Fibroblast of mammary gland (primary cell): Measurements from ENCODE around the gene MRTFB.

Source experiments
- DNase-seq: peaks from one replicate; pipeline ENCODE4 v3.0.0-alpha.2; 2010; ENCODE audit warnings: low read depth
- H3K4me3 ChIP-seq: 2 replicates; pipeline ENCODE4 v1.5.1; 2011; ENCODE audit warnings: low read depth, mild to moderate bottlenecking, low read length, moderate library complexity; ENCODE audit not compliant: control insufficient read depth
- TF ChIP-seq, protein P1 (sequence below): conservative IDR thresholded peaks from 2 replicates; pipeline ENCODE4 v1.5.1; 2011; ENCODE audit warnings: low read depth, low read length, inconsistent platforms; ENCODE audit not compliant: control insufficient read depth, insufficient read depth

The MRTFB gene

DNA sequence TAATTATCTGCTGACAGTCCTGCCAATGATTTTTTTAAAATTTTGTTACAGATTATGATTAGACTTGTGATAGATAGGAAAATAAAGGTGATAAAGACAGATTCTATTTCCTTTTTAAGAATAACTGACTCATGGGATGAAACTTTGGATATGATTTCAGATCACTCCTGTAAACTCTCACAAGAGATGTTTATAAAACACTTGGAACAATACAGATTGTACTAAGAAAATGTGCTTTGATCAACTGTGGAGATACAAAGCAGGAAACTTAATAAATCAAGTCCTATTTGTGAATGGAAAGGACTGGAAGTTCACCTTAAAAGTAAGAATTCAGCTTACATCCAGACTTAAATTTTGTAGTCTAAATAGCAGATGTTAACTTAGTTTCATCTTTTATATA is 21.4 kb downstream of the MRTFB start:
- DNase-seq, result no peak
- H3K4me3 ChIP-seq, result no peak overlapping the region
- TF ChIP-seq, protein P1, sequence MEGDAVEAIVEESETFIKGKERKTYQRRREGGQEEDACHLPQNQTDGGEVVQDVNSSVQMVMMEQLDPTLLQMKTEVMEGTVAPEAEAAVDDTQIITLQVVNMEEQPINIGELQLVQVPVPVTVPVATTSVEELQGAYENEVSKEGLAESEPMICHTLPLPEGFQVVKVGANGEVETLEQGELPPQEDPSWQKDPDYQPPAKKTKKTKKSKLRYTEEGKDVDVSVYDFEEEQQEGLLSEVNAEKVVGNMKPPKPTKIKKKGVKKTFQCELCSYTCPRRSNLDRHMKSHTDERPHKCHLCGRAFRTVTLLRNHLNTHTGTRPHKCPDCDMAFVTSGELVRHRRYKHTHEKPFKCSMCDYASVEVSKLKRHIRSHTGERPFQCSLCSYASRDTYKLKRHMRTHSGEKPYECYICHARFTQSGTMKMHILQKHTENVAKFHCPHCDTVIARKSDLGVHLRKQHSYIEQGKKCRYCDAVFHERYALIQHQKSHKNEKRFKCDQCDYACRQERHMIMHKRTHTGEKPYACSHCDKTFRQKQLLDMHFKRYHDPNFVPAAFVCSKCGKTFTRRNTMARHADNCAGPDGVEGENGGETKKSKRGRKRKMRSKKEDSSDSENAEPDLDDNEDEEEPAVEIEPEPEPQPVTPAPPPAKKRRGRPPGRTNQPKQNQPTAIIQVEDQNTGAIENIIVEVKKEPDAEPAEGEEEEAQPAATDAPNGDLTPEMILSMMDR, result no peak

DNA sequence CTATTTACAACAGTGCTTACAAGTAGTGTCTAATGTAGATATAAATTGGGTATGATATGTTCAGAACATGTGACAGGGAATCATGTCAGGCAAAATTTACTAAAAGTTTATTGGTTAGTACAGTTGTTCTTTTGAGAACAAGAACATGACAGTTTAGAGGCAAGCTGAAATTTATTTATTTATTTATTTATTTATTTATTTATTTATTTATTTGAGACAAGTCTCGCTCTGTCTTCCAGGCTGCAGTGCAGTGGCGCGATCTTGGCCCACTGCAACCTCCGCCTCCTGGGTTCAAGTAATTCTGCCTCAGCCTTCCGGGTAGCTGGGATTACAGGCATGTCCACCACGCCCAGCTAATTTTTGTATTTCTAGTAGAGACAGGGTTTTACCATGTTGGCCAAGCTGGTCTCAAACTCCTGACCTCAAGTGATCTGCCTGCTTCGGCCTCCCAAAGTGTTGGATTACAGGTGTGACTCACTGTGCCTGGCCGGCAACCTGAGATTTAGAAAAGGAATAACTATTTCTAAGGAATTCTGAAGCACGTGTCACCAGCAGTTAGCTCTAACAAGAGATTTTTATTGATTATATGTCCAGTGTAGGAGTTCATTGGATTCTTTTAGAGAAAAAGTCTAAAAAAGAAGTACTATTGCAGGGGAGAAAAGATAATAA is 24.9 kb downstream of the MRTFB start:
- H3K4me3 ChIP-seq, result no peak overlapping the region
- peak; percentile 17 for DNase-seq
- TF ChIP-seq, protein P1, result no peak

DNA sequence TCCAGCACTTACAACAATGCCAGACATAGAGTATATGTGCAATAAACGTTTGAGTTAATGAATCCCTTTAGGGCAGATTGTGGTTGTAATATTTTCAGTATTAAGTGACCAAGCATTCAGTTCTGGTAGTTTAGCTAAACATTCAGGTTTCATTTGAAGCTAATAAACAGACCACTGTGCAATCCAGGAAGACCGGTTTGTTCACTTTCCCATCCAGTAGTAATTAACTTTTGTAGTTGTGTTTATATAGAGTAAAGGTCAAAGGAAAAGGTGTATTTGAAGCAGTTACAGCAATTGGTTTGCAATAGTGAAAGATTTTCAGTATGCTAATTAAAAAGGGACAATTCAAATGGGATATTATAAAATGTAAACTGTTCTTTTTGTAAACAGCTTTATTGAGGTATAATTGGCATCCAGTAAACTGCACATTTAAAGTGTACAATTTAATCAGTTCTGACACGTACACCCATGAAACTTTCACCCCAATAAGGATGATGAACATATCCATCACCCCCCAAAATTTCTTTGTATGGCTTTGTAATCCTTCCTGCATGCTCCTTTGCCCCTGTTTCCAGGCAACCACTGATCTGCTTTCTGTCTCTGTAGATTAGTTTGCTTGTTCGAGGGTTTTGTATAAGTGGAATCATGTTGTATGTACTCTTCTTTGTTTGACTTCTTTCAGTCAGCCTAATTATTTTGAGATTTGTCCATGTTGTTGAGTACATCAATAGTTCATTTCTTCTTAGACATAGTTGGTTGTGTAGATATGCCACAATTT is 26.3 kb downstream of the MRTFB start:
- TF ChIP-seq, protein P1, result no peak
- no peak overlapping the region for H3K4me3 ChIP-seq

DNA sequence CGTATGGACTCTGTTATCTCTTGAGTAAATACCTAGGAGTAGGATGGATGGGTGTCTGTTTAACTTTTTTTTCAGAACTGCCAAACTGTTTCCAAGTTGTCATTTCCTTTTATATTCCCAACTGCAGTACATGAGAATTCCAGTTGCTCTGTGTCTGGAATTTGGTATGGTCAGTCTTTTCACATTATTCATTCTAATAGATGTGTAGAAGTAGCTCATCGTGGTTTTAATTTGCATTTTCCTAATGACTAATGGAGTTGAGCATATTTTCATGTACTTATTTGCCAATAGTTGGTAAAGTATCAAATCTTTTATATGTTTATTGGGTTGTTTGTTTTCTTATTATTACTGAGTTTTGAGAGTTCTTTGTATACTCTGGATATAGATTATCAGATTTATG is 27.0 kb downstream of the MRTFB start:
- DNase-seq, result peak; percentile 46
- TF ChIP-seq, protein P1, result no peak
- H3K4me3 ChIP-seq, result no peak overlapping the region

More for the DNA sequence above, 26.3 kb downstream of the MRTFB start:
- no peak for DNase-seq

DNA sequence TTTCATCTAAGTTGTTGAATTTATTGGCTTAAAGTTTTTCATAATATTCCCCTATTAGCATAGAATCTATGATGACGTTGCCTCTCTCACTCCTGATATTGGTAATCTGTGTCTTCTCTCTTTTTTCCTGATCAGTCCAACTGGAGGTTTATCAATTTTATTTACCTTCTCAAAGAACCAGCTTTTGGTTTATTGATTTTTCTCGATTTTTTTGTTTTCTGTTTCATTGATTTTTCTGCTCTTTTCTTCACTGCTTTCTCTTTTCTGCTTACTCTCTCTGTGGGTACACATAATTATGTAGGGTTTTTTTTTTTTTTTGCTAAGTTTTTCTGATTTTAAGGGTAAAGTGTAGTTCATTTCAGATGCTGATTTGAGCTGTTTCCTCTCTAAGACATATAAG is 29.7 kb downstream of the MRTFB start:
- TF ChIP-seq, protein P1, result no peak
- no peak for DNase-seq
- no peak overlapping the region for H3K4me3 ChIP-seq

DNA sequence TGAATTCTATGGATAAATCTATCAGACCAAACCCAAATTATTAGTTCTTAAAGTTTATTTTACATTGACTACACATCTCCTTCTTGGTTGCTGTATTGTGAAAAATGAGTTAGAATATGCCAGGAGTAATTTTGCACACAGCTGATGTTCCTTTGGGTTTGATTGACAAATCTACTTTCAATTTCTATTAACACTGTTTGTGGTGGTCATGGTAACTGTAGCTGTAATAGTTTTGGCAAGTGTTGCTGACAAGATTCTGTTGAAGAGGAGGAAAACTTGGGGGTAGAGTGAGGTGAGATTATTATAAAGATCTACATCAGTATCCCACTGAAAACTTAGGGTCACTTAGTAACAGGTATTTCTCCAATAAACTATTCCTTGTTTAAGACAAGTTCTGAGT is 30.3 kb downstream of the MRTFB start:
- DNase-seq, result no peak

More for the DNA sequence above, 30.3 kb downstream of the MRTFB start:
- TF ChIP-seq, protein P1, result no peak
- no peak overlapping the region for H3K4me3 ChIP-seq
